AML-193 (cell line): ENCODE results near the gene MIAT.

Experiments
- DNase-seq, 2 experiments: peaks; one replicate each; lab custom pipeline; 2025; lab: John Stamatoyannopoulos, UW

Gene MIAT

GRCh38 chr22:26669060-26669481 lies 11.7 kb downstream of the MIAT start:
- DNase-seq: peak in 1 of 2 experiments; percentile 28

- no peak for DNase-seq
Measured at GRCh38 chr22:26670459-26670858, 13.1 kb downstream of the MIAT start.

- no peak for DNase-seq
Measured at GRCh38 chr22:26671317-26672059, 14.1 kb downstream of the MIAT start.

GRCh38 chr22:26672060-26672471 lies 14.7 kb downstream of the MIAT start:
- DNase-seq: no peak

GRCh38 chr22:26672590-26673468 lies 15.4 kb downstream of the MIAT start:
- DNase-seq: peak; percentile 94 to 97

- DNase-seq: no peak
Measured at GRCh38 chr22:26673486-26673885, 16.1 kb downstream of the MIAT start.

GRCh38 chr22:26674211-26675190 lies 17.1 kb downstream of the MIAT start:
- DNase-seq: peak; percentile 46 to 49

GRCh38 chr22:26675687-26676268 lies 18.4 kb downstream of the MIAT start:
- DNase-seq: no peak

GRCh38 chr22:26677217-26677616 lies 19.8 kb downstream of the MIAT start:
- no peak for DNase-seq

- DNase-seq: peak; percentile 56 to 59
Measured at GRCh38 chr22:26679003-26679629, 21.7 kb downstream of the MIAT start.

- no peak for DNase-seq
Measured at GRCh38 chr22:26680485-26680884, 23.1 kb downstream of the MIAT start.

- DNase-seq: no peak
Measured at GRCh38 chr22:26681395-26681821, 24.0 kb downstream of the MIAT start.

GRCh38 chr22:26684168-26684567 lies 26.8 kb downstream of the MIAT start:
- DNase-seq: no peak

GRCh38 chr22:26685601-26686000 lies 28.2 kb downstream of the MIAT start:
- no peak for DNase-seq

GRCh38 chr22:26687439-26687838 lies 30.1 kb downstream of the MIAT start:
- DNase-seq: no peak

GRCh38 chr22:26689513-26690301 lies 32.3 kb downstream of the MIAT start:
- no peak for DNase-seq

GRCh38 chr22:26690654-26691376 lies 33.4 kb downstream of the MIAT start:
- DNase-seq: no peak

- DNase-seq: no peak
Measured at GRCh38 chr22:26691377-26691716, 34.0 kb downstream of the MIAT start.

- no peak for DNase-seq
Measured at GRCh38 chr22:26692215-26692614, 34.8 kb downstream of the MIAT start.

- DNase-seq: no peak
Measured at GRCh38 chr22:26697151-26697550, 39.8 kb downstream of the MIAT start.
